K562 (cell line): ENCODE results near the gene VSIG4. TPM values are rescaled to one million over a fixed set of nuclear protein-coding genes. Genes with fewer than 3 reads are reported as not detected.

Source experiments
- ARID3B ChIP-seq: fragments of 250-450 bp; sonication (Bioruptor Pico); IDR thresholded peaks from 2 replicates; pipeline ENCODE4 v1.4.0; 2020; ENCODE audit warnings: borderline replicate concordance
- ASH1L ChIP-seq: fragments of 450-650 bp; IDR thresholded peaks from 2 replicates; pipeline ENCODE4 v1.6.1; 2018; ENCODE audit warnings: borderline replicate concordance, mild to moderate bottlenecking, low read depth; ENCODE audit not compliant: partially characterized antibody
- CBFA2T3 ChIP-seq: fragments of 450-650 bp; IDR thresholded peaks from 2 replicates; pipeline ENCODE4 v1.6.1; 2017
- CC2D1A ChIP-seq: fragments of 450-650 bp; IDR thresholded peaks from 2 replicates; pipeline ENCODE4 v1.6.1; 2017; ENCODE audit warnings: mild to moderate bottlenecking
- CREB3 ChIP-seq: fragments of 450-650 bp; conservative IDR thresholded peaks from 2 replicates; pipeline ENCODE4 v1.6.1; 2016; ENCODE audit warnings: missing genetic modification characterization, low read depth, mild to moderate bottlenecking, missing compliant biosample characterization, moderate library complexity
- CREM ChIP-seq: IDR thresholded peaks from 2 replicates; pipeline ENCODE4 v1.6.1; 2014; ENCODE audit warnings: antibody characterized with exemption, low read depth
- CTBP1 ChIP-seq: fragments of 450-650 bp; IDR thresholded peaks from 2 replicates; pipeline ENCODE4 v1.6.1; 2016; ENCODE audit warnings: borderline replicate concordance
- DMBX1 ChIP-seq: fragments of 250-450 bp; sonication (Bioruptor Pico); IDR thresholded peaks from 2 replicates; pipeline ENCODE4 v1.8.0; 2022; ENCODE audit warnings: inconsistent platforms, mild to moderate bottlenecking, moderate library complexity, borderline replicate concordance
- DPF2 ChIP-seq: fragments of 450-650 bp; IDR thresholded peaks from 2 replicates; pipeline ENCODE4 v1.6.1; 2016
- EP300 ChIP-seq: IDR thresholded peaks from 2 replicates; pipeline ENCODE4 v1.6.1; 2012; ENCODE audit warnings: low read length, improper control_type of control experiment
- ETV6 ChIP-seq, 3 experiments: fragments of 150-350 bp in 1 of 3; sonication (generic) in 1 of 3; formaldehyde crosslinking in 1 of 3; IDR thresholded peaks; 2 replicates each; pipeline versions ENCODE4 v1.6.1 to v1.8.0; 2014 to 2022; ENCODE audit warnings: borderline replicate concordance in 2 of 3, low read depth in 2 of 3, antibody characterized with exemption in 1 of 3, low read length in 1 of 3, mild to moderate bottlenecking in 1 of 3, missing genetic modification reagents in 1 of 3
- FOXM1 ChIP-seq, 2 experiments: fragments of 450-650 bp in 1 of 2; sonication (generic) in 1 of 2; formaldehyde crosslinking in 1 of 2; IDR thresholded peaks; 2 replicates each; pipeline versions ENCODE4 v1.6.1 to v1.9.0; 2017 to 2022; ENCODE audit warnings: low read depth in 2 of 2, mild to moderate bottlenecking in 2 of 2, missing genetic modification reagents in 1 of 2, moderate library complexity in 1 of 2
- MYNN ChIP-seq, 2 experiments: sonication (generic); formaldehyde crosslinking in 1 of 2; IDR thresholded peaks; 2 replicates each; pipeline versions ENCODE4 v1.5.0 to v1.6.1; 2016 to 2020; ENCODE audit warnings: antibody characterized with exemption in 1 of 2, missing genetic modification reagents in 1 of 2
- NFIC ChIP-seq: fragments of 450-650 bp; IDR thresholded peaks from 2 replicates; pipeline ENCODE4 v1.6.1; 2017; ENCODE audit warnings: mild to moderate bottlenecking, inconsistent platforms
- NFRKB ChIP-seq: fragments of 450-650 bp; IDR thresholded peaks from 2 replicates; pipeline ENCODE4 v1.6.1; 2016; ENCODE audit warnings: low read depth
- RNF2 ChIP-seq: sonication (generic); IDR thresholded peaks from 2 replicates; pipeline ENCODE4 v1.6.1; 2016
- SPI1 ChIP-seq: IDR thresholded peaks from 2 replicates; pipeline ENCODE4 v1.6.1; 2011; ENCODE audit warnings: low read depth, low read length, control low read depth, borderline replicate concordance
- SREBF2 ChIP-seq: sonication (generic); formaldehyde crosslinking; IDR thresholded peaks from 2 replicates; pipeline ENCODE4 v1.4.0; 2020; ENCODE audit warnings: mild to moderate bottlenecking, missing genetic modification reagents
- TCF3 ChIP-seq: sonication (generic); formaldehyde crosslinking; IDR thresholded peaks from 2 replicates; pipeline ENCODE4 v1.4.0; 2020; ENCODE audit warnings: mild to moderate bottlenecking, missing genetic modification reagents
- TEAD1 ChIP-seq, 2 experiments: fragments of 450-650 bp in 1 of 2; sonication (generic) in 1 of 2; formaldehyde crosslinking; IDR thresholded peaks; 2 replicates each; pipeline versions ENCODE4 v1.4.0 to v1.8.0; 2020 to 2022; ENCODE audit warnings: mild to moderate bottlenecking in 2 of 2, missing genetic modification reagents in 1 of 2
- TEAD4 ChIP-seq, 2 experiments: sonication (generic) in 1 of 2; formaldehyde crosslinking in 1 of 2; IDR thresholded peaks; 2 replicates each; pipeline versions ENCODE4 v1.6.1 to v1.8.0; 2012 to 2022; ENCODE audit warnings: borderline replicate concordance in 1 of 2, inconsistent platforms in 1 of 2, low read length in 1 of 2, mild to moderate bottlenecking in 1 of 2, missing genetic modification reagents in 1 of 2
- TFE3 ChIP-seq: fragments of 450-650 bp; formaldehyde crosslinking; IDR thresholded peaks from 2 replicates; pipeline ENCODE4 v1.4.0; 2020; ENCODE audit warnings: mild to moderate bottlenecking, mixed read lengths
- TRIM24 ChIP-seq, 2 experiments: fragments of 450-650 bp; IDR thresholded peaks; 2 replicates each; pipeline ENCODE4 v1.6.1; 2016
- ZEB2 ChIP-seq: fragments of 450-650 bp; IDR thresholded peaks from 2 replicates; pipeline ENCODE4 v1.6.1; 2016
- ZNF785 ChIP-seq: fragments of 250-450 bp; sonication (Bioruptor Pico); IDR thresholded peaks from 2 replicates; pipeline ENCODE4 v1.4.0; 2020; ENCODE audit warnings: mild to moderate bottlenecking
- polyA plus RNA-seq, 8 experiments: library from polyadenylated mRNA; depleted of rRNA in 4 of 8; stranded (reverse) in 5 of 8; unstranded in 3 of 8; fragments of >200 nt; fragmentation: Nextera tagmentation in 2 of 8; fragmentation: Illumina TruSeq in 1 of 8; extraction: Ambion mirVana in 2 of 8; extraction: Trizol in 1 of 8; gene quantifications; 2 replicates each; pipeline versions ENCODE4 v1.2.1 to v1.2.3, GENCODE V29; 2011 to 2014; ENCODE audit warnings: inconsistent platforms in 1 of 8, missing spikeins in 1 of 8
- total RNA-seq, 7 experiments: library from RNA; depleted of rRNA in 6 of 7; stranded (reverse); fragments of >200 nt in 6 of 7; fragmentation: Illumina TruSeq in 2 of 7; extraction: Trizol in 2 of 7; gene quantifications; 2 replicates each; pipeline versions ENCODE4 v1.2.1 to v1.2.3, GENCODE V29; 2011 to 2021; ENCODE audit warnings: low replicate concordance in 1 of 7

Gene VSIG4
- total and polyA plus RNA-seq, 9 of the 15 experiments (the other 6 are each of a cell fraction or from before 2014, with no cell fraction given) = 0.22 to 1.6 (median 0.46) TPM; not detected in 1

GRCh38 chrX:66008328-66008970, 31.4 kb downstream of the VSIG4 start (continued):
- TF ChIP-seq EP300 = peak; percentile 91
- TF ChIP-seq RNF2 = peak; percentile 76; the same call in 1 of the 2 replicates
- peak; percentile 93 for TF ChIP-seq NFIC
- TF ChIP-seq TEAD1 (CRISPR knock-in tag; IDR thresholded peaks at IDR 0.05) = no peak
- peak; percentile 91 for TF ChIP-seq TEAD4 (IDR thresholded peaks at IDR 0.05; ENCODE audit: low read length)
- no peak for TF ChIP-seq TEAD4 (CRISPR knock-in tag; IDR thresholded peaks at IDR 0.05; ENCODE audit: borderline replicate concordance)
- peak; percentile 41; the same call in 1 of the 2 replicates for TF ChIP-seq CC2D1A
- TF ChIP-seq MYNN (IDR thresholded peaks at IDR 0.05) = peak; percentile 34; the same call in 1 of the 2 replicates
- TF ChIP-seq MYNN (CRISPR knock-in tag; IDR thresholded peaks at IDR 0.05) = no peak
- TF ChIP-seq SPI1 = peak; percentile 16; the same call in 1 of the 2 replicates
- peak; percentile 15; the same call in 1 of the 2 replicates for TF ChIP-seq DMBX1 (CRISPR knock-in tag)
- peak; percentile 41; the same call in 1 of the 2 replicates for TF ChIP-seq NFRKB
- TF ChIP-seq ETV6 (IDR thresholded peaks at IDR 0.05; ENCODE audit: borderline replicate concordance in 1 of 2, low read depth in 2 of 2, low read length in 1 of 2) = peak in 1 of 2 experiments; percentile 33; a peak in 1 of 4 replicates
- no peak for TF ChIP-seq ETV6 (CRISPR knock-in tag; IDR thresholded peaks at IDR 0.05; ENCODE audit: borderline replicate concordance)
- peak; percentile 94 for TF ChIP-seq CBFA2T3
- TF ChIP-seq TFE3 (CRISPR knock-in tag) = no peak
- peak; percentile 9; the same call in 1 of the 2 replicates for TF ChIP-seq DPF2
- 0 out of 2 replicates have a peak, but pooled peaks have one; percentile 51 for TF ChIP-seq ZEB2
- TF ChIP-seq FOXM1 (IDR thresholded peaks at IDR 0.05; ENCODE audit: low read depth) = peak; percentile 35; the same call in 1 of the 2 replicates
- TF ChIP-seq FOXM1 (CRISPR knock-in tag; IDR thresholded peaks at IDR 0.05; ENCODE audit: low read depth) = no peak
- peak; percentile 88 for TF ChIP-seq TCF3 (CRISPR knock-in tag)
- no peak for TF ChIP-seq CREB3 (tag)
- no peak for TF ChIP-seq ASH1L
- TF ChIP-seq CTBP1 = no peak
- TF ChIP-seq TRIM24 (IDR thresholded peaks at IDR 0.05) = peak; percentile 50 to 64; a peak in 2 of 4 replicates
- TF ChIP-seq ARID3B (CRISPR knock-in tag) = no peak
- TF ChIP-seq ZNF785 = no peak
- peak; percentile 36; the same call in 1 of the 2 replicates for TF ChIP-seq CREM
- no peak for TF ChIP-seq SREBF2 (CRISPR knock-in tag)
